Smooth muscle cell of the brain vasculature (primary cell): ENCODE measurements around the gene SIL1.
"Not testable (repeated sequence)": the region's sequence is repeated elsewhere in the genome, so short reads cannot be mapped to it uniquely, and the experiment has no call there.

ENCODE experiments used
- DNase-seq: peaks from one replicate; pipeline ENCODE4 v3.0.0-alpha.2; 2012; ENCODE audit warnings: low read depth, low spot score

SIL1 gene

GRCh38 chr5:139112362-139112761 lies 85.8 kb downstream of the SIL1 start:
- DNase-seq = not testable (repeated sequence)

GRCh38 chr5:139110526-139111168 lies 87.5 kb downstream of the SIL1 start:
- DNase-seq = no peak

GRCh38 chr5:139108063-139108824 lies 89.9 kb downstream of the SIL1 start:
- DNase-seq = peak; percentile 67

GRCh38 chr5:139105621-139106071 lies 92.5 kb downstream of the SIL1 start:
- no peak for DNase-seq

- peak; percentile 23 for DNase-seq
These were observed 93.4 kb downstream of the SIL1 start for GRCh38 chr5:139104577-139105276.

GRCh38 chr5:139103762-139104161 lies 94.4 kb downstream of the SIL1 start:
- DNase-seq = no peak

- DNase-seq = no peak
These were observed 97.3 kb downstream of the SIL1 start for GRCh38 chr5:139100825-139101224.

GRCh38 chr5:139094154-139095131 lies 103.7 kb downstream of the SIL1 start:
- DNase-seq = no peak

GRCh38 chr5:139092741-139093343 lies 105.3 kb downstream of the SIL1 start:
- no peak for DNase-seq

GRCh38 chr5:139091439-139092156 lies 106.6 kb downstream of the SIL1 start:
- no peak for DNase-seq

GRCh38 chr5:139090581-139090980 lies 107.6 kb downstream of the SIL1 start:
- no peak for DNase-seq

GRCh38 chr5:139088024-139088423 lies 110.1 kb downstream of the SIL1 start:
- DNase-seq = no peak

- DNase-seq = no peak
These were observed 115.2 kb downstream of the SIL1 start for GRCh38 chr5:139082813-139083498.

- no peak for DNase-seq
These were observed 118.1 kb downstream of the SIL1 start for GRCh38 chr5:139079991-139080610.

GRCh38 chr5:139079225-139079990 lies 118.8 kb downstream of the SIL1 start:
- no peak for DNase-seq

- no peak for DNase-seq
These were observed 119.8 kb downstream of the SIL1 start for GRCh38 chr5:139078345-139078744.

GRCh38 chr5:139077899-139078298 lies 120.3 kb downstream of the SIL1 start:
- no peak for DNase-seq

- DNase-seq = no peak
These were observed 122.1 kb downstream of the SIL1 start for GRCh38 chr5:139076111-139076510.
